HG03280 (cell line): ENCODE measurements around the gene SLC2A6.

Experiments used
- ATAC-seq: cut with Tn5 transposase; IDR thresholded peaks from one replicate; pipeline ENCODE4 v1.9.1; 2021; ENCODE audit warnings: mild to moderate bottlenecking, moderate library complexity; ENCODE audit not compliant: unreplicated experiment

Gene SLC2A6

GRCh38 chr9:133496861-133497842 lies 18.3 kb upstream of the SLC2A6 start:
- ATAC-seq = no peak

DNA sequence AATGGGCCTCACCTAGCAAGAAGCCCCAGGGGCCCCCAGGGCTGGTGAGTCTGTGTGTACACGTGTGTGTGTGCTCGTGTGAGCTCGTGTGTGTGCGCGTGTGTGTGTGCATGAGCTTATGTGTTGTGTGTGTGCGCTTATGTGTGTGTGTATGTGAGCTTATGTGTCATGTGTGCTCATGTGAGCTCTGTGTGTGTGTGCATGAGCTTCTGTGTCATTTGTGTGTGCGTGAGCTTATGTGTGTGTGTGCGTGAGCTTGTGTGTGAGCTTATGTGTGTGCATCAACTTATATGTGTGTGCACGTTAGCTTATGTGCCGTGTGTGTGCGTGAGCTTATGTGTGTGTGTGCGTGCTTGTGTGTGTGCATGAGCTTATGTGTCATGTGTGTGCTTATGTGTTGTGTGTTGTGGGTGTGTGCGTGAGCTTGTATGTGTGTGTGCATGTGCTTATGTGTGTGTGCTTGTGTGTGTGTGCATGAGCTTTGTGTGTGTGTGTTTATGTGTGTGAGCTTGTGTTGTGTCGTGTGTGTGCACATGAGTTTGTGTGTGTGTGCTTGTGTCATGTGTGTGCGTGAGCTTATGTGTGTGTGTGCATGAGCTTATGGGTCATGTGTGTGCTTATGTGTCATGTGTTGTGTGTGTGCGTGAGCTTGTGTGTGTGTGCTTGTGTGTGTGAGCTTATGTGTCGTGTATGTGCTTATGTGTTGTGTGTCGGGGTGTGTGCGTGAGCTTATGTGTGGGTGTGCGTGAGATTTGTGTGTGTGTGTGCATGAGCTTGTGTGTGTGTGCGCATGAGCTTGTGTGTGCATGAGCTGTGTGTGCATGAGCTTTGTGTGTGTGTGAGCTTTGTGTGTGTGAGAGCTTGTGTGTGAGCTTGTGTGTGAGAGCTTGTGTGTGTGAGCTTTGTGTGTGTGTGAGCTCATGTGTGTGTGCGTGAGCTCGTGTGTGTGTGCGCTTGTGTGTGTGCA lies 16.7 kb upstream of the SLC2A6 start:
- ATAC-seq = no peak

DNA sequence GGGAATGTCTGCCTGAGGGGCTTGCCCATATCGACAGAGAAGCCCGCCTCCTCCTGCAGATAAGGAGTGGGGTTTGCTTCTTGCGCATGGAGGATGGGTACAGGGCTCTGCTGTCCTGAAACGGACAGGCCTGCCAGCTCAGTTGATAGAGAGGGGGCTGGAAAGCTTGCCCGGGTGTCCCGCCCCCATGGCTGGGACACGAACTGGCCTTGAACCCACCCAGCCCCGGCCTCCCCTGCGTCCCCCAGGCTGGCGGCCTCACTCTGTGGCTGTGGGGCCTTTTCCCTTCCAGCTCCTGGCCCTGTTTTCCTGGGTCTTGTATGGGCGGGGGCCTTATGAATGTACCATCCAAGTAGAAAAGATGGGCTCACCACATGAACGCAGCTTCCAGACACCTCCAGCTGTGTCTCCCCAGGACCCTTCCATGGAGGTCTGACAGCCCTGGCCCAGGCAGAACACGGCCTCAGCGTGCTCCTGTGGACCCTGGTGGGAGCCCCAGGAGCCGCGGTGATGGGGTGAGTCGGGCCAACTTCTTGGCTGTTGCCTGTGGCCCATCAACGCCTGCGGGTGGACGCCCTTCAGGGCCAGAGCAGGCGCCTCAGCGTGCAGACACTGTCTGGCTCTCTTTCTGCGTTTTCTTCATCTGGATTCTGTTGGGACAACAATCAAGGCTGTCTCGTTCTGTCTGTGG lies 15.9 kb upstream of the SLC2A6 start:
- no peak for ATAC-seq

GRCh38 chr9:133493845-133494540 lies 15.1 kb upstream of the SLC2A6 start:
- no peak for ATAC-seq

DNA sequence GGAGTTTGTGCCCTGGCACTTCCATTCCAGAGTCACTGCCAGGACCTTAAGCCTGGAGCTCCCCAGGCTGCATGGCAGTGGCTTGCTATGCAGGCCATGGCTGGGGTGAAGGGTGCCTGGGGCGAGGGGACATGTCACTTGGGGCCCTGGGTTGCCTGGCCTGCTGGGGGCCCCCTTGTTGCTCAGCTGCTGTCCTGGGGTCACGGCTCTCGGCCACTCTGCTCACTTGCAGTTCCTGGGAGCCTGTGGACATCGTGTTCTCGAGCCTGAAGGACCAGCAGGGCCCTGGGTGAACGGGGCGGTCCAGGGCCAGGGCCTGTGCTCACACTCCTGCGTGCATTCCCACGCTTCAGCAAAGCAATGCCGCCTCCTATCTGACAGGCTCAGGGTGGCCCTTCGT lies 14.5 kb upstream of the SLC2A6 start:
- no peak for ATAC-seq

- ATAC-seq = no peak
Observed at GRCh38 chr9:133492061-133493021, 13.4 kb upstream of the SLC2A6 start.

DNA sequence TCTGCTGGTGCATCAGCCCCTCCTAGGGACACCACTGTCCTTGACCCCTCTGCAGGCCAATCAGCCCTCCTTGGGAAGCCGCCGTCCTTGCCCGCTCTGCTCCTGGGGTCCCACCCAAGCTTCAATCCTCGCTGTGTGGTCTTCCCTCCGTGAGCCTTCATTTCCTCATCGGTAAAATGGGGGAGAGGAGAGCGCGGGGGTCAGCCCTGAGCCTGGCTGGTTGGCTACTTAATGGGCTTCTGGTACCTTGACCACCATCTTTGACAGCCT lies 12.7 kb upstream of the SLC2A6 start:
- ATAC-seq = no peak

GRCh38 chr9:133490865-133491655 lies 12.2 kb upstream of the SLC2A6 start:
- ATAC-seq = no peak

- ATAC-seq = no peak
Observed at GRCh38 chr9:133490201-133490681, 11.3 kb upstream of the SLC2A6 start.

DNA sequence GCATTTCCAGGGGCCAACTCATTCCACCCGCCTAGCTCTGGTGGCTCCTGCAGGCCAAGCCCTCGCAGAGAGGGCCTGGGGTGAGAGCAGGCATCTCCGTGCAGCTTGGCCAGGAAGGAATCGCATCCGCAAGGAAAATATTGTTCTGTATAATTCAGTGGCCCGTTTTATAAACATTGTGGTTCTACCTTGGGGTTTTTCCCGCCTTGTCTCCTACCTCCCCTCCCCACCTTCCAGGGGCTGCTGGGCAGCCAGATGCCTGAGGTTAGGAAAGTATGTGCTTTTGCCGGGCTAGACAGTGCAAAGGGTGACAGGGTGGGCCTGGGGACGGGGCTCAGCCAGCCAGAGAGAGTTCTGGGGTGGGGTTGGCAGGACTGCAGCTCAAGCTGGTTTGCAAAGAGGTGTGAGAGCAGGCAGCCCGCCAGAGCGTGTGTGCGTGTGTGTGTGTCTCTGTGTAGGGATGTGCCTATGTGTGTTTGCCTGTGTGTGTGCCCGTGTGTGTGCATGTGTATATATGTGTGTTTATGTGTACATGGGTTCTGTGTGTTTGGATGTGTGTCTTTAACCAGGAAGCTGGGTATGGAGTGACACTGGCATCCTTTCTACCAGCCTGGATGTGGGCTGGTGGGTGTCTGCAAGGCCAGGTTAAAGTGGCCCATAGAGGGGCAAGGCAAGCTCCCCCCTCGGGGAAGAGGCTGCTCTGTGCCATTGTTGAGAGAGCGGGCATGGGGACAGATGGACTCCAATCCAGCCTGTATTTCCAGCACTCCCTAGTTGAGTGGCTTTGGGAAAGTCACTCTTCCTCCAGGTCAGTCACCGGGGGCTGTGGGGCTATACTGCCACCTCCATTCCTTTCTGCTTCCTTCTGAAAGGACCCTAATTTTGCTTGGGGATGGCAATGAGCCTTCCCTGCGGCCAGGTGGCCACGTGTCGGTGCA lies 10.6 kb upstream of the SLC2A6 start:
- no peak for ATAC-seq

GRCh38 chr9:133488686-133489252 lies 9.9 kb upstream of the SLC2A6 start:
- no peak for ATAC-seq

DNA sequence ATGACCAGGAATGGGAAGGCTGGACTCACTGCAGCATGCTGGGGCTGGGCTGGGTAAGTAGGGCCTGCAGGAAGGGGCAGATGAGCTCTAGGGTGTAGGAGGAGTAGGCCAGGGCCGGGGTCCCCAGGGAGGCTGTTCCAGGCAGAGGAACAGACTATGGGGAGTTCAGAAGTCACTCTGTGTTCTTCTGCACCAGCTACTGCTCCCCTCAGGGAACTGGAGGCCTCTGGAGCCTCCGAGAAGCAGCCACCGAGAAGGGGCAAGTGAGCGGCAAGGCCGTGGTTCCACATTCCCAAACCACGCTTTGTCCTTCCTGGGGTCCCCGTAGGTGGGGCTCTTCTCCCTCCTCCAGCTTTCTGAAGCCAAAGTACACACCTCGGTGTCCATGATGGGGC lies 8.4 kb upstream of the SLC2A6 start:
- no peak for ATAC-seq

GRCh38 chr9:133485531-133486260 lies 6.8 kb upstream of the SLC2A6 start:
- ATAC-seq = peak; percentile 21

DNA sequence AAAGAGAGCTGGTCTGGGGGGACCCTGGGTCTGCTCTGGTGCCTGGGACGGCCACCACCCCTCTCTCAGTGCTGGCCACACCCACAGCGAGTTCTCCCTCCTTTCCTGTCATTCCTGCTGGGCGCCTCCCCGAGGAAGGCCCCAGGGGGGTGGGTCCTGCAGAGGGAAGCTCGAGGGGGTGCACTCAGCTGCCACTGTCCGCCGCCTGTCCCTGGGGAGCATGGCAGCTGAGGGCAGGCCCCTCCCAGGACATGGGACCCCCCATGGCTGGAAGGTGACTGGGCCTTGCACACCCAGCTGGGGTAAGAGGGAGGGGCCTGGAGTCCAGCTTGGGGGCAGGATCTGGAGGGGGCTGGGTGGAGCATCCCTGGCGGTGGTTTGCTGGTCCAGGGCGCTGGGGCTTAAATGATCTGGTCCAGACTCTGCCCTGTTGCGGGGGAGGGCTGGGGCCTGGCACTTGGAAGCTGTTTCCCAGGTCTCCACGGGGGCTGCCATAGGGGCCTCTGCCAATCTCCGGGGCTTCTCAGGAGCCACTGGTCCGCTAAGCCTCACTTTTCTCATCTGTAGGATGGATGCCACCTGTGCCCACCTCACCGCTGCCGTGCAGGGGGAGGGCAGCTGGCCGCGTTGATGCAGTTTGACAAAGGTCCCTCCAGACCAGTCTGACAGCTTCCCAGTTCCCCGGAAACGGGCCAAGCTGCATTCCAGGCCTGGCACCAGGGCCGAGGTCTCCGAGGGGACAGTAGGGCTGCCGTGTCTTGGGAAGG lies 6.0 kb upstream of the SLC2A6 start:
- no peak for ATAC-seq

DNA sequence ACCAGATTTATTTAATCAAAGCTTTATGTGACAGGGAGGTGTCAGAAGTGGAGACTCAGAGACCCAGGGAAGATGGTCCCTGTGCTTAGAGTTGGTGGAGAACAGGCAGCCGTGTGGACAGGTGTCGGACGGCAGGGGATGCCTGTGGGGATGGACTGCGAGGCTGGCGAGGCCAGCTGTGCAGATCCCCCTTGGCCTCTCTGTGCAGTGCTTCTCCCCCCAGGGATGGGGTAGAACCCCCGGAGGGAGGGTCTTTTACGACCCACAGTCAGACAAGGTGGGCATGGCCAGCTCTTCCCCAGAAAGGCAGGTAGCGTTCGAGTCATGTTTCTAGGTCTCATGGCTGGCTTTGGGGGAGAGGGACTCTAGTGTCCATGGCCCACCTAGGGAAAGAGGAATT lies 4.7 kb upstream of the SLC2A6 start:
- ATAC-seq = no peak
